ENCODE results near the gene OGN.
"Not testable (repeated sequence)": the region's sequence is repeated elsewhere in the genome, so short reads cannot be mapped to it uniquely, and the experiment has no call there.

OGN gene

DNA sequence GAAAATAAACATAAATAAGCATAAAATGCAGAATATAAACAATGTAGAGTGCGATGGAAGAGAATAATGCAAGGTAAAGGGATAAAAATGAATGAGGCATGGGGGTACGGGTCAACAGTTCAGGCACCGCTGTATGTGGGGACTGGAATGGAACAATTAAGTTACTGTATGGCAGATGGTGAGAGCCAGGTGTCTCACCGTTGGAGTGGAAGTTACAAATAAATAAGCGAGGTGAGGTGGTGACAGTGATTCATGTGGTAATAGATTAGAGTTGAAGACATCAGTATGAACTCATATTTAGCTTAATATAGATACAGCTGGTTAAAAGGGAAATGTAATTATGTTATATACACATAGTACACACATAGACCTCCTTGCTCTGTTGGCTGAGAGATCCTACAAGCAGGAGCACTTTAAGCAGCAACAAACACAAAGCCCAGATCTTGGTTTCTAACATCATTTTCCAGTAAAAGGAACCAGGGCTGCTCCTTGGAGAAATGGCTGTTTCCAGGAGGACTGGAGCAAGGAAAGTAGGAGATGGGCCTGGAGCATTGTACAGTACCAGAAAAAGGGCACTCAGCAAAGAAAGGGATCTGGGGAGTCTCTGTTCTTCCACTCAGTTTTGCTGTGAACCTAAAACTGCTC, 22.2 kb upstream of the OGN start:
- TF ChIP-seq POLR2AphosphoS5 (IDR thresholded peaks at IDR 0.05; ENCODE audit: low read depth, low read length), result no peak
- no peak for TF ChIP-seq POLR2A (IDR thresholded peaks at IDR 0.05; ENCODE audit: low read depth, low read length)
- TF ChIP-seq TAF1 (IDR thresholded peaks at IDR 0.05; ENCODE audit: borderline replicate concordance, low read depth, low read length), result no peak
- no peak for DNase-seq (ENCODE audit: insufficient read length)
- FAIRE-seq, result no peak

DNA sequence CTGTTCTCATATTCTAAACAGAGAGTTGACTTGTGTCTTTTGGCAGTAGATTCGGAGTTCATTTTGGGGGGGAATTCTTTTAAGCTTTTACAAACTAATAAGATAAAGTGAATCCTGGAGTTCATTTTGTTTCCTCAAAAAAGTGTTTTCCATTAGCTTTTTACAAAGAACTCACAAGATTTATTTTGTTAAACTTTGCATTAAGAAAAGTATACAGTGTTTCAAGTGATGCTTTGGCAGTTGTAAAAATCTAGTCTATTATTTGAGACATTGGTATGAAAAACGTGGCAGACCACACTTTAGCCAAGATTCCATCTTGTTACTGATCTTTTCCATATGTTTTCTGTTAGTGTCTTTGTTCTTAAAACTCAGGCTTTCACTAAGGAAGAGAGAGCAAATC, 21.1 kb upstream of the OGN start:
- FAIRE-seq, result peak; percentile 38

DNA sequence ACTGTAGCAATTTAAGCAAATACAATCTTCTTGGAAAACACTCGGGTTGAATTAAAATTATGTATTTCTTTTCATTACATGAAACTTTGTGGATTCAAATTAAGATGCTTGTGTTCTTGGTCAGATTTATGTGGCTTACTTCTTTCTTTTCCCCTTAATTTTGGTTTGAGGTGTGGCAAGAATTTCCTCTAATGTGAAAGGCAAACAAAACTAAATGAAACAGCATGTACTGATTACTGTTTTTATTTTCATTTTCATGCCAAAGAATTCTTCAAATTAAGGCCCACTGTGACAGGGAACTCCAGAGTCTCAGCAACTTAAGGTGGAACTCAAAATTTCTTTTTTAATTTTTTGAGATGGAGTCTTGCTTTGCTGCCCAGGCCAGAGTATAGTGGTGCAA, 20.0 kb upstream of the OGN start, which contains the start of gene OMD:
OMD (minus strand) TSS at position 132 of the 400 bp plus-strand sequence. CDS start 6,913 bp downstream, outside the sequence.
- DNase-seq (ENCODE audit: insufficient read length), result no peak
- no peak for FAIRE-seq
- TF ChIP-seq POLR2A (IDR thresholded peaks at IDR 0.05; ENCODE audit: low read depth, low read length) (no peak), POLR2AphosphoS5 (IDR thresholded peaks at IDR 0.05; ENCODE audit: low read depth, low read length) (no peak), TAF1 (IDR thresholded peaks at IDR 0.05; ENCODE audit: borderline replicate concordance, low read depth, low read length) (no peak)

More for the DNA sequence above, 21.1 kb upstream of the OGN start:
- no peak for DNase-seq (ENCODE audit: insufficient read length)
- TF ChIP-seq POLR2AphosphoS5 (IDR thresholded peaks at IDR 0.05; ENCODE audit: low read depth, low read length), result no peak
- TF ChIP-seq TAF1 (IDR thresholded peaks at IDR 0.05; ENCODE audit: borderline replicate concordance, low read depth, low read length), result no peak
- TF ChIP-seq POLR2A (IDR thresholded peaks at IDR 0.05; ENCODE audit: low read depth, low read length), result no peak

DNA sequence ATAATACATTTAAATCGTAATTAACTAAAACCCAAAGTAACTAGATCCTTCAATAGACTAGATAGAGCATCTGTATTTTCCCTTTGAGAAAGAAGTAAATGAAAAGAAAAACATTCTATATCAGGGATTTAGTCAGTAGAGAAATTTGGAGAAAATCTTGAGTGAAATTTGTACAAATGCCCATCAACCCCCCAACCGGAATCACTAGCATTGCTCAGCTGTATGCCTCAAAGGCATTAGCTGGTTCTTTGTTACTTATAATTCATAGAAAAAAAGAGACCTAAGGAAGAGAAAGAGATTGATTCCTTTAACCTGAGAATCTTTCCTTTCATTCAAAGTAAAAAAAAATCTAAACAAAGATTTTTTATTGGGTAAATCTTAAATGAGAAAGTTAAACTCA, 19.2 kb upstream of the OGN start:
- FAIRE-seq (no peak), DNase-seq (ENCODE audit: insufficient read length) (no peak)
- no peak for TF ChIP-seq POLR2A (IDR thresholded peaks at IDR 0.05; ENCODE audit: low read depth, low read length)
- TF ChIP-seq TAF1 (IDR thresholded peaks at IDR 0.05; ENCODE audit: borderline replicate concordance, low read depth, low read length), result no peak
- no peak for TF ChIP-seq POLR2AphosphoS5 (IDR thresholded peaks at IDR 0.05; ENCODE audit: low read depth, low read length)

DNA sequence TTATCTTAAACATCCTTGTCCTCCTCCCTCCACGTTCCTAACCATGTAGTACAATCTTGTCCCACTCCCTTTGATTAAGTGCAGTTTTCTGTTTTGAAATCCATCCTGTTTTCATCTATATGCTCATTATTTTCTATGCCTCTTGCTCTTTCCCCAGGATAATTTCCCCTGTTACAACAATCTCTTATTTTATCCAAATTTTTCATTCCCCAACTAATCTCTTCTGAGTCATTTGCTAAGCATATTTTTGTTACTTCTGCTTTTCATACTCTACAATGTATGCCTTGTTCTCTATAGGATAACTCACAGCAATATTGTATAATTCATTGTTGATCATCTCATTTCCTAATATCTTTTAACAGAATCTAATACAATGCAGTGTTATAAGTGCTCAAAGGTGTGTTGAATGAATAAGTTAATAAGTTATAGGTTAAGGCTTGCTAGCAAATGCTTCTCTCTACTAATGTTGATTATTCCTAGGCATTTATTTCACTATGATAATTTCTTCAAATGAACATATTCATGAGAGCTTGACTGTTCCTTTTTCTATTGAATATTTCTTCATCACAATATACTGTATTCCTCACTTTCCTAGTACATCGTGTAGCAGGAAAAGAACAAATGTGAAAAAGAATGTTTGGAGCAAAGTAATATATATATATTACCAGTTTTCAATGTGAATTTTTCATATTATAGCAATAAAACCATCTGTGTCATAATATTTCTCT, 18.4 kb upstream of the OGN start:
- FAIRE-seq (no peak), DNase-seq (ENCODE audit: insufficient read length) (no peak)
- no peak for TF ChIP-seq TAF1 (IDR thresholded peaks at IDR 0.05; ENCODE audit: borderline replicate concordance, low read depth, low read length)
- no peak for TF ChIP-seq POLR2A (IDR thresholded peaks at IDR 0.05; ENCODE audit: low read depth, low read length)
- TF ChIP-seq POLR2AphosphoS5 (IDR thresholded peaks at IDR 0.05; ENCODE audit: low read depth, low read length), result no peak

DNA sequence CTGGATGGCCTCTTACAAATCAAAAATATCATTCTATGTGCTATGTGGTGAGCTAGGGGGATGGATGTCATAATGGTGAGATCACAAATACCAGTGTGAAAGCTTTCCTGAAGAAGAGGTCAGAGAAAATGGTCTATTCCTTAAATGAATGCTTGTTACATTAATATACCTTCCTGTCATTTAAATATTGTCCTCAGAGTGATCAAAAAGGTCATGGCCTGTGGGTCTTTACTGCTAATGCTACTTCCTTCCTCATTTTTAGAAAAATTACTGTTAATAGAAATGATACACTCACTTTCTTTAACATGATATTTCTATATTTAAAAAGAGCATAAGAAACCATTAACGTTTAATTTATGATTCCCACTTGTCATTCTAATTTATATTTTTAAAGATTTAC, 10.2 kb upstream of the OGN start:
- FAIRE-seq (no peak), DNase-seq (ENCODE audit: insufficient read length) (no peak)
- TF ChIP-seq TAF1 (IDR thresholded peaks at IDR 0.05; ENCODE audit: borderline replicate concordance, low read depth, low read length) (no peak), POLR2AphosphoS5 (IDR thresholded peaks at IDR 0.05; ENCODE audit: low read depth, low read length) (no peak), POLR2A (IDR thresholded peaks at IDR 0.05; ENCODE audit: low read depth, low read length) (no peak)

DNA sequence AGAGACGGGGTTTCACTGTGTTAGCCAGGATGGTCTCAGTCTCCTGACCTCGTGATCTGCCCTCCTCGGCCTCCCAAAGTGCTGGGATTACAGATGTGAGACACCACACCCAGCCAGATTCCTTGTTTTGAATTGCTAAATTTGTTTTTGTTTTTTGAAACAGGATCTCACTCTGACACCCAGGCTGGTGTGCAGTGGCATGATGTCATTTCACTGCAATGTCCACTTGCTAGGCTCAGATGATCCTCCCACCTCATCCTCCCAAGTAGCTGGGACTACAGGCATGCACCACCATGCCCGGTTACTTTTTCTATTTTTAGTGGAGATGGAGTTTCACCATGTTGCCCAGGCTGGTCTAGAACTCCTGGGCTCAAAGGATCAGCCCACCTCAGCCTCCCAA, 6.8 kb upstream of the OGN start:
- not testable (repeated sequence) for FAIRE-seq; DNase-seq (ENCODE audit: insufficient read length)

DNA sequence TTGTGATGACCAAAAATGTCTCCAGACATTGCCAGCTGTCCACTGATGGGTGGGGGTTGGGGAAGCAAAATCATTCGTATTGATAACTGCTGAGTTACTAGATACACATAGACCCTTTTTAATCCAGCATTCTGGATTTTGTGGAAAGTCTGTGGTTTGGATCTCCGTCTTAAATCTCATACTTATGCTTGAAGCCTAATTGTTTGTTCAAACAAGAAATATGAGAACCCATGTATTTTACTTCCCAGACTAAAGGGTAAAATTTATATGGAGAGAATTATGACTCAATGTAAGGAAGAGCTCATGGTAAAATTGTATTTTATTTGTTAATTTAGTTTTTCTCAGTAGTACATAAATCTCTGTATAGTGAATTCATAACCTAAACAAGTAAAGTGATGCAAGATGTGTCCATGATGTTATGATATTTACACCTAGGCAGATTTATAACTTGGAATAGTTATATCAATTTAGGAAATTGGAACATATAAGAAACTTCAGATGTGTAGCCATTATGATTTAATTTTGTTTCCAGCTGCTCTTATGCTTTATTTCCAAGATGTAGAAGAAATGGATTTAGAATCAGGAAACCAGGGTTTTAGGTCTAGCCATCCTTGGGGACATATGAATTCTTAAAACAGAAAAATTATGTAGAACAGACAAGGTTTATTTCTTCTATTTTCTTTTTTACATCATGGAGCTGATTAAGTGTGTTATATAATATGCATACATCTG, 4.5 kb upstream of the OGN start:
- FAIRE-seq (no peak), DNase-seq (ENCODE audit: insufficient read length) (no peak)
- TF ChIP-seq POLR2A (IDR thresholded peaks at IDR 0.05; ENCODE audit: low read depth, low read length) (no peak), TAF1 (IDR thresholded peaks at IDR 0.05; ENCODE audit: borderline replicate concordance, low read depth, low read length) (no peak)

DNA sequence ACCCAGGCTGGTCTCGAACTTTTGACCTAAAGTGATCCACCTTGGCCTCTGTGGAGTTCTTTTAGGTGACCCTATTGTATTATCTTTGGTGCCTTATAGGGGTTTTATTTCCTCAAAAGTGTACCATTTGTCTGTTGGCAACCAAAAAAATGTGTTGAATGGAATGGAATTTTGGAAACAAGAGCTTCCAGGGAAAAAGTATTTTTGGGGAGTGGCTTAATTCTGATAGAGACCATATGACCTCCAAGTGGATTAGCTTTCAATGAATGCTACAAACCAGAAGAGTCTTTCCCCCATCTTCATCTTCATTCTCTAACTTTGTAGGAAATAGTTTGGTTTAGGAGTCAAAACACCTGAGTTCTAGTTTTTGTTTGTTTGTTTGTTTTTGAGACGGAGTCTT, 3.4 kb upstream of the OGN start:
- no peak for DNase-seq (ENCODE audit: insufficient read length)
- TF ChIP-seq POLR2AphosphoS5 (IDR thresholded peaks at IDR 0.05; ENCODE audit: low read depth, low read length), result no peak
- TF ChIP-seq TAF1 (IDR thresholded peaks at IDR 0.05; ENCODE audit: borderline replicate concordance, low read depth, low read length), result no peak
- no peak for TF ChIP-seq POLR2A (IDR thresholded peaks at IDR 0.05; ENCODE audit: low read depth, low read length)
- FAIRE-seq, result no peak

DNA sequence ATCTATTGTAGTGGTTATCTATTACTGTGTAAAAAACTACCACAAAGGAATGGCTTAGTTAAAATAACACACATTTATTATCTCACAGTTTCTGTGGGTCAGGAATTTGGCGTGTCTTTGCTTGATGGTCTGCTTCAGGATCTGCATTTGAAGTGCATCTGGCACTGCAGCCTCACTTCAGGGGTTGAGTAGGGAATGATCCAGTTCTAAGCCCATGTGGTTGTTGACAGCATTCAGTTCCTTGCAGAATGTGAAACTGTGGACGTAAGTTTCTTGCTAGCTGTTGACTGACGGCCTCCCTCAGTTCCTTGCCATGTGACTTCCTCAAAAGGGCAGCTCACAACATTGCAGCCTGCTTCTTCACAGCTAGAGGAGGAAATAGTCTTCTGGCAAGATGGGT, 2.1 kb upstream of the OGN start:
- FAIRE-seq (peak; percentile 81), DNase-seq (ENCODE audit: insufficient read length) (no peak)
- no peak for TF ChIP-seq TAF1 (IDR thresholded peaks at IDR 0.05; ENCODE audit: borderline replicate concordance, low read depth, low read length)
- TF ChIP-seq POLR2A (IDR thresholded peaks at IDR 0.05; ENCODE audit: low read depth, low read length), result no peak

DNA sequence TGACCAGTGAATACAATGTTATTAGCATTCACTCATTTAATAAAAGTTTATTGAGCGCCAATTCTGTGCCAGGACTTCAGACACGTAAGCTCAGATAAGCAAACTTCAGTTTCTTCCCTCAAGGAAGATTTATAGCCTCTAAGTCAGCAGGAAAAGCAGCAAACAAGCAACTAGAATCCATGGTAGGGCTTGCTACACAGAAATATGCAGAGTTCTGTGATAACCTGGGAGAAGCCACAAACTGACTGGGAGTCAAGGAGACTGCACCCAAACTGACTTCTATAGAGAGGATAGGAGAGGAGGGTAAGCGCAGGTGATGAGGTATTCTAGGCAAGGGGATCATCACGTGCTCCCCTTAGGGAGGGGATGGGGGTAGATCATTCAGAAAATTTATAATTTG, 1.4 kb upstream of the OGN start:
- no peak for FAIRE-seq
- DNase-seq (ENCODE audit: insufficient read length), result no peak
- no peak for TF ChIP-seq POLR2A (IDR thresholded peaks at IDR 0.05; ENCODE audit: low read depth, low read length)
- TF ChIP-seq POLR2AphosphoS5 (IDR thresholded peaks at IDR 0.05; ENCODE audit: low read depth, low read length), result no peak
- TF ChIP-seq TAF1 (IDR thresholded peaks at IDR 0.05; ENCODE audit: borderline replicate concordance, low read depth, low read length), result no peak

Data from GM12892 (cell line).